Stimulated activated CD4-positive, alpha-beta T cell treated with anti-CD3 and anti-CD28 coated beads, Interleukin-1b, Interleukin-23, amount 100 ng/mL, for 4 hours (primary cell): ENCODE data around the gene CYBA.
"Not testable (repeated sequence)": the region's sequence is repeated elsewhere in the genome, so short reads cannot be mapped to it uniquely, and the experiment has no call there.

Experiments
- DNase-seq, 2 donors: peaks; one replicate each; pipeline ENCODE4 v3.0.0-alpha.2; 2020; ENCODE audit warnings: low read depth in 2 of 2

CYBA gene

DNA sequence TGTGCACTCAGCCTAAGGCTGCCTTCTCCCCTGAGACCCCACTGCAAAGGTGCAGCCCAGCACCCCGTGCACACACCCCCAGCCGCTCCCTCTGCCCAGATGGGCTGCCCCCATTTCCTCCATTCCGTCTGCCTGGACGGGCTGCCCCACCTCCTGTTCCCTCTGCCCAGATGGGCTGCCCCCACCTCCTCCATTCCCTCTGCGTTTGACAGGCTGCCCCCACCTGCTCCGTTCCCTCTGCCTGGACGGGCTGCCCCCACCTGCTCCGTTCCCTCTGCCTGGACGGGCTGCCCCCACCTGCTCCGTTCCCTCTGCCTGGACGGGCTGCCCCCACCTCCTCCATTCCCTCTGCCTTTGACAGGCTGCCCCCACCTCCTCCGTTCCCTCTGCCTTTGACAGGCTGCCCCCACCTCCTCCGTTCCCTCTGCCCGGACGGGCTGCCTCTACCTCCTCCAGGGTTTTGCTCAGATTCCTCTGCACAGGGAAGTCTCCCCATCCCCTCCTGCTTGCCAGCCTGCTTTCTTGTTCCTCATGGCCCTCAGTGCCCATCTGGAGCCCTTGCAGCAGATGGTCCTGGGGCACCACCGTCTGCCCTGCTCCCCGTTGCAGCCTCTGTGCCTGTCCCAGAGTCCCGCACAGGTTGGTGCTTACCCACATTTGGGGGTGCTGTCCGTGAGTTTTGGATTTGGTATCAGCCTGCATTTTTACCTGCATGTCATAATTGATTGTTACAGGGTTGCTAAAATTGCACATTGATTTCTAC lies 35.9 kb downstream of the CYBA start:
- DNase-seq, result no peak

DNA sequence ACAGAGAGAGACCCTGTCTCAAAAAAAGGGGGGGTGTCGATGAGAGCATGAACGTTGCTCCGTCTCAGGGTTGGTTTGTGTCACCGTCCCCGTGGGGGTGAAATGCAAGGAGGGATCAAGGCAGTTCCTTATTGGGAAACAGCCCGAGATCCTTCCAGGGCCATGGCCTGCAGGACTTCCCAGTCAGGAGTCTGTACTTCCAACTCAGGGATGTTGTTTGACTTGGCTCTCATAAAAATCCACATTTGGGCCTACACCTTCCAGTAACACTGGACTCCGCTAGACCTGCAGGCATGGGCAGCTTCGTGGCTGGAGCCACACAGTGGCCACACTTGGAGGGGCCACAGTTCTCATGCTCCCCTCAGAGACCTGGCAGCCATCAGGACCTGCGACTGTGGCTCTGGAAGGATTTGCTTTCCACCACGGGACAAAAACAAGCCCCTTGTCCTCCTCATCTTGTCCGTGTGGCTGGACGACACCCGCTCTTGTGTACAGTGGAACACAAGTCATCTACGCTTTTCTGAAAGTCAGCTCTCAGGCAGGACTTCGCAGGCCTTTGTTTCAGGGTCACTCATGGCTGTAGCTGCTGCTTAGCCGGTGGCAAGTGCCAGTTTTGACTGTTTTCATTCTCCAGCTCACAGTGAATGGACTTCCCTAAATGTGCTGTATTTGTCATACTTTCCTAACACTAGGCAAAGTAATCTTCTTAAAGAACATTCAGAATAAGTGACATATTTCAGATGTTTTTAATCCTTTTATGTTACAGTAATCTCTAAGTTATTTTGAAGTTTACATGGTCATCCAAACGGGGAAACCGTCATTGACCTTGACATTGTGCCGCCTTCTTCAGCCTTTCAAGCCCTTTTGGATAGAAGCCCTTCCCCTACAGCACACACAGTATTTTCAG lies 36.7 kb downstream of the CYBA start:
- DNase-seq, result no peak

DNA sequence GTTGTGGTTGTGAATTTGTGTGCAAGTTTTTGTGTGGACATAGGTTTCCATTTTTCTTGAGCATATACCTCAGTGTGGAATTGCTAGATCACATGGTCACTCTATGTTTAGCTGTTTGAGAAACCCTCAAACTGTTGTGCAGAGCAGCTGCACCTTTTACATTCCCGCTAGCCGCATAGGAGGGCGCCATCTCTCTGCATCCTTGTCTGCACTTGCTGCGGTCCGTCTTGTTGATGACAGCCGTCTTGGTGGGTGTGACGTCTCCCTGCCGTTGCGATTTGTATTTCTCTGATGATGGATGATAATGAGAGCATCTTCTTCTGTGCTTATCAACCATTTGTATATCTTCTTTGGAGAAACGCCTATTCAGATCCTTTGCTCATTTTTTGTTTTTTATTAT lies 37.6 kb downstream of the CYBA start:
- DNase-seq, result no peak

DNA sequence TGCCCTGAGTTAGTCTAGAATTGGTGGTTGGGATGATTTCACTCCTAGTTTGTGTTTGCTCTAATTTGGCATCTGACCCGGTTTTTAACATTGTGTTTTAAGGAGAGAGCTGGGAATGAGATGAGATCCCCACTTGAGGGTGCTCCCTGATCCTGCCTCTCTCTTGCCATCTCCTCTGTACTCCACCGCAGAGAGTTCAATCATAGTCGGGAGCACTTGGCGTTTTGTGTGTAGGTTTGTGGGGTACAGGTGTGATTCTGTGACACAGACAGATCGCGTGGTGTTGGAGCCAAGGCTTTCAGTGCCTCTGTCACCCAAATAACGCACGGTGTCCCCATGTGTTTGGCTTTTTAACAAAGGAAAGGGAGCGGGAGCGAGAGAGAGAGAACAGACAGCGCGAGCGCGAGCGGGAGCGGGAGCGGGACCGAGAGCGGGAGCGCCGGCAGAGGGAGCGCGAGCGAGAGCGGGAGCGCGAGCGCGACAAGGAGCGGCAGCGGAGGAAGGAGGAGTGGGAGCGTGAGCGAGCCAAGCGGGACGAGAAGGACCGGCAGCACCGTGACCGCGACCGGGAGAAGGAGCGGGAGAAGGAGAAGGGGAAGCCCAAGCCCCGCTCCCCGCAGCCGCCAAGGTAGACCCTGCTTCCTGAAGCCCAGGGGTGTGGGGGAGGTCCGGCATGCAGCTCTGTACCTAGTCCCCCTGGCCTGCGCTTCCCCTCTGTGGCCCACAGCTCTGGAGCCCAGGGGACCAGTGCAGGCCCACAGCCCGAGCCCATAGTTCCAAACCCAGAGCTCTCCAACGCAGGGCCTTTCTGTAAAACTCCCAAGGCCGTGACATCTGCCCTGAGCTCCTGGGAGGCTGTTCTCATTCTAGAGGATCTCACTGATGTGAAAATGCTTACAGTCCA lies 39.7 kb downstream of the CYBA start:
- no peak for DNase-seq

DNA sequence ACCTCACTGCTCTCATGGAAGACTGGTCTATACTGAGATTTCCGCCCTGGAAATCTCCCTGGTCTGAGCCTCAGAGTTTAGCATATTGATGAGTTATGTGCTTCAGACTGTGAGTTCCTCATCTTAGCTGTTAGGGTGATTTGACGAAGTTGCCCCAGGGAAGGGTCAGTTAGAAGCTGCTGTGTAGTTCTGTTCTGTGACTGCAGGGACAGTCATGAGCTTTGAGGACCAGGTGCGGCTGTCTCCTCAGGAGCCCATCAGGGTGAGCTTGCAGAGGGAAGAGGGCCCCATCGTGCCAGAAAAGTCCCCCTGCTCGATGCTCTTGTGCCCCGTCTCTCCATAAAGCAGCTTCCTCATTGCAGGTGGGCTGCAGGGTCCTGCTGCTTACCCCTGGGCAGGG lies 40.8 kb downstream of the CYBA start:
- DNase-seq, result no peak

DNA sequence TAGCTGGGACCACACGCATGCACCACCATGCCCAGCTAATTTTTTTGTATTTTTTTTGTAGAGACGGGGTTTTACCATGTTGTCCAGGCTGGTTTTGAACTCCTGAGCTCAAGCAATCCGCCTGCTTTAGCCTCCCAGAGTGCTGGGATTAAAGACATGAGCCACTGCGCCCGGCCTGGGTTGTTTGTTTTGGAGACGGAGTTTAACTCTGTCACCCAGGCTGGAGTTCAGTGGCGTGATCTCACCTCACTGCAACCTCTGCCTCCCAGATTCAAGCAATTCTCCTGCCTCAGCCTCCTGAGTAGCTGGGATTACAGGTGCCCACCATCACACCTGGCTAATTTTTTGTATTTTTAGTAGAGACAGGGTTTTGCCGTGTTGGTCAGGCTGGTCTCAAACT lies 41.4 kb downstream of the CYBA start:
- not testable (repeated sequence) for DNase-seq

DNA sequence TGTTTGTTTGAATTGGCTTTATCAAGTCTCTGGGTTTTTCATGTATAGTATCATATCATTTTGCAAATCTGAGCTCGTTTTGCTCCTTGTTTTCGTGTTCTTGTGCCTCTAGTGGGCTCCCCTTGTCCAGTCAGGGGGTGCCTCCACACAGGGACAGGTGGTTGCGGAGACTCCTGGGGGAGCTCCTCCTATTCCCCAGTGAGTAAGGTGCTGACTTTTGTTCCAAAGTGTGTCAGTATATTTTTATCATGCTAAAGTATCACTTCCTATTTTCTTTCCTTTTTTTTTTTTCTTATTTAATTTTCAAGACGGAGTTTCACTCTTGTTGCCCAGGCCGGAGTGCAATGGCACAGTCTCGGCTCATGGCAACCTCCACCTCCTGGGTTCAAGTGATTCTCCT lies 42.8 kb downstream of the CYBA start:
- DNase-seq, result no peak

DNA sequence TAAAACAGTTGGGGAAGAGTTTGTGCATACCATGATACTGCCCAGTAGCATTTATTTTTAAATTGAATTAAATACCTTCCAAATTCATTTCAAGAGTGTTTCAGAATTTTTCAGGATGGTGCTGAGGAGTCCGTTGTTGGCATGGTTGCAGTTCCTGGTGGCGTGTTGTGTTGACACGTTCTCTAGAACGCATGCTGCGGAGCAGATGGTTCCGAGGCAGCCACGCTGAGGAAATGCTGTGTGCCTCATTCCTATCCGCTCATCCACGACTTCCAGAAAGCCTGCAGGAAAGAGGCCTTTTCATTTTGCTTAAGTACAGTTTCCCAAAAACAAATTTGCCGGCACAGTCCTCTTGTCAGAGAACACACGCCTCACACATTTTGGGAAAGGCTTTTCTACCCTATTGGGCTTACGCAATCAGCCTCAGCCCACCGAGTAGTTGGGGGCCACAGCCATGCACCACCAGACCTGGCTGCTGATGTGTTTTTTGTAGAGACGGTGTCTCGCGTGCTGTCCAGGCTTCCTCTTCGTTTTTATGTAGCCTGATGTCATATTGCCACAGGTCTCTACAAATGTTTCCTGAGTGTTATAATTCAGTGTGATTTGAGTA lies 44.6 kb downstream of the CYBA start:
- DNase-seq, result no peak

DNA sequence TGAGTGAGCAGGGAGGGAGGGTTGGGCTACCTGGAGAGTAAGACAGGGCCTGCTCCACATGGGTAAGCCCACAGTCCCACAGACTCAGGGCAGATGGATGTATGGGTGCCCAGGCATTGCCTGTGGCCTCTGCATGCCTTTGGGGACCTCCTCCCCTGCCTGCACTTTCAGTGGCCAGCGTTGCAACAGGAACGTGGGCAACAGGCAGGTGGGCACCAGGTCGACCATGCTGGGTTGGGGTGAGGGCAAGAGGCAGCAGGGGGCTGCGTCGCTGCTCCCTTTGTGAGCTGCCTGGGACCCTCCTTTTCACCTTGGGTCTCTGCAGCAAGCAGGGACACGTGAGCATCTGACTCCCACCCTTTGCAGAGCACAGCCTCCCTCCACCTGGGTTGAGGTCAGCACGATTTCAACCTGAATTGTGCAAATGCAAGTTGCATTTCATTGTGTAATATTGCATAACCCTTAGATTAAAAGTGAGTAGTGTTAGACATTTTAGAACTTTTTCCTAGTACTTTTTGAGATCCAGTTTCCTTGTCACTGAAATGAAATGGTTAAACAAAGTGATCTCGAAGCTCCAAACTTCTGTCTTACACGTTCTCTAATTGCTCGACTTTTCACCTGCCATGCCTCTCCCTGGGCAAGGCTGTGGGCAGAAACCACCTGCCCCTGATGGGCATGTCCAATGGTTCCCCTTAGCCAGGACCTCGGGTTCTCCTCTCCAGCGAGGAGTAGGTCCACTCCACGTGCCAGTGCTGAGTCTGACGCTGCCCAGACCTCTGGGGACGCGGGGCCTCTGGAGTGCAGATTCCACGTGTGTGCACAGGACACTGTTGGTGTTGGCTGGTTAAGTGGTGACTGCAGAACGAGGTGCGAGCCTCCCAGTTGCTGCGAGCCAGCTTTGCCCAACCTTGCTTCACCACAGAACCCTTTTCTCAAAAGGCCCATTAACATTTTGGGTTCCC lies 45.4 kb downstream of the CYBA start:
- DNase-seq, result no peak

DNA sequence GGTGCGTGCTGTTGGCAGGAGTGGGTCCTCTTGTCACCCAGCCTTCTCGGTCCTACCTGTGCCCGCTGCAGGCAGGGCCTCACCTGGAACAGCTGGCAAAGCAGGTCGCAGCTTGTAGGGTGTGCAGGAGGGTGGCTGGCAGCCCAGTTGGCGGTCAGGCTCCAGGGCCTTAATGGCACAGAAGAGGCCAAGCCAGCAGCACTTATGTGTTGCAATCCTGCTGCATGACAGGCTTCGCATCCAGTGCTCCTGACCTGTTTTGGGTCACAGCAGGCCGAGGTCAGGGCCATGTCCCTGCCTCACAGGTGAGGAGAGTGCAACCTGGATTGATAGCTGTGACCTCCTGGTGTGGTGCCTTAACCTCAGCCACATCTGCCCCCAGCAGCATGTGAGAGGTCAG lies 48.8 kb downstream of the CYBA start:
- DNase-seq, result no peak

DNA sequence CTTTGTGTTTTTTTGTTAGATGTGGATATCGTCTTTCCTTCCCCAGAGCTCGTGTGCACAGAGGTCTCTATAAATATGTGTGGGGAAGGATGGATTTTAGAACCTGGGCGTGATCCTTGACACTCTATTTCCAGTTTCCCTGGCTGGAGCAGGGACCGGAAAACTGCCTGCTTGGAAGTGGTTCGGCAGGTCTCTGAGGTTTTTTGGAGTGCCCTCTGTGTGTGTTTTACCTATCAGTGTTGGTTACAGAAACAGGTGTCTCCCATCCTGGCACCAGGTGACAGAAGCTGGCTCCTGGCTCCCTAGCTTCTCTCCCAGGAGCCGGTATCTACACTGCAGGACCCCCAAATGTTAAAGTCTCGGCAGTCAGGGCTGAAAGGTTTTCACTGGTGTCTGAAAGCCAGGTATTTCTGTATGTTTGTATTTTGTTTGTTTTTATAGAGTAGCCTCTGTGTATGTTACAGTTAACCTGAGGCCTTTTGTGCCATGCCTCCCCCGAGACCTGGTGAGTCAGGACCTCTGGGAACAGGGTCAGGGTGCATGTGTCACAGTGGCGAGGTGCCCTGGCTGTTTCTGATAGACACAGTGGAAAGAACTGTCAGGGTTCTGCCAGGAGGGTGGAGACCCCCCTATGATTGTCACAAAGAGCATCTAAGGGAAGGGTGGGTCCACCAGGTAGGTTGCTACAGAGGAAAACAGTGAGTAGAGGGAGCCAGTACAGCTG lies 49.4 kb downstream of the CYBA start:
- DNase-seq, result no peak

DNA sequence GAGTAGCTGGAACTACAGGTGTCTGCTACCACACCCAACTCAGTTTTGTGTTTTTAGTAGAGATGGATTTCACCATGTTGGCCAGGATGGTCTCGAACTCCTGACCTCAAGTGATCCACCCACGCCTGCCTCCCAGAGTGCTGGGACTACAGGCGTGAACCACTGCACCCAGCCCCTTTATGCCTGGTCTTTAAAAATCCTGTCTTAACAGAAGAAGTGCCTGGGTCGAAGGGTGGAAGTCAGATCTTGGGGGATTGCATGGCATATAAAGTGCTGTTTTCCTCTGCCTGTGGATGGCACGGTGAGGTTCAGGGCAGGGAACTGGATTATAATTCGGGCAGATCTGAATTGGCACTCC lies 50.3 kb downstream of the CYBA start:
- no peak for DNase-seq

DNA sequence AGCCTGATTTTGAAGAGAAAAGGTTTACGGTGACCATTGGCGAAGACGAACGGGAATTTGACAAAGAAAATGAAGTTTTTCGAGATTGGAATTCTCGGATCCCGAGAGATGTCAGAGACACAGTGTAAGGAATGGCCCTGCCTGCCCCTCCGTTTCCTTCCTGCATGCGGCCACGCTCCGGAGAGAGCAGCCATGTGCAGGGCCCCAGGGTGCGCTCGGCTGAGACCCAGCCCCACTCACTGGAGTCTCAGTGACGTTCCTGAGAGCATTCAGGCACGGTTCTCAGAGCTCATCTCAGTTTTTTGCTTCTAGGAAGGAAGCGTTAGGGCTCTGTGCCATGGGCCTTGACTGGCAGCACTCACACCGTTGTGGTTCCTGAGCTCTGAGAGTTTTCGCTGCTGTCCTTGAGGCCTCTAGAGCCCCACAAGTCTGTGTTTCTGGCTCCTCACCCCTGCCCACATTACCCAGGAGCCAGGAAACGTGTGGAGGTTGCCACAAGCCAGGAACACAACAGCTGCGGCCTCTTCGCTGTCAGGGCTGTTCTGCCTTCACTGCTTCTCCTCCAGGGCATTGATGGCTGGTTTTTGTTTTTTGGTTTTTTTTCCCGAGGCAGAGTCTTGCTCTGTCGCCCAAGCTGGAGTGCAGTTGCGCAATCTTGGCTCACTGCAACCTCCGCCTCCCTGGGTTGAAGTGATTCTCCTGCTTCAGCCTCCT lies 50.9 kb downstream of the CYBA start:
- no peak for DNase-seq

DNA sequence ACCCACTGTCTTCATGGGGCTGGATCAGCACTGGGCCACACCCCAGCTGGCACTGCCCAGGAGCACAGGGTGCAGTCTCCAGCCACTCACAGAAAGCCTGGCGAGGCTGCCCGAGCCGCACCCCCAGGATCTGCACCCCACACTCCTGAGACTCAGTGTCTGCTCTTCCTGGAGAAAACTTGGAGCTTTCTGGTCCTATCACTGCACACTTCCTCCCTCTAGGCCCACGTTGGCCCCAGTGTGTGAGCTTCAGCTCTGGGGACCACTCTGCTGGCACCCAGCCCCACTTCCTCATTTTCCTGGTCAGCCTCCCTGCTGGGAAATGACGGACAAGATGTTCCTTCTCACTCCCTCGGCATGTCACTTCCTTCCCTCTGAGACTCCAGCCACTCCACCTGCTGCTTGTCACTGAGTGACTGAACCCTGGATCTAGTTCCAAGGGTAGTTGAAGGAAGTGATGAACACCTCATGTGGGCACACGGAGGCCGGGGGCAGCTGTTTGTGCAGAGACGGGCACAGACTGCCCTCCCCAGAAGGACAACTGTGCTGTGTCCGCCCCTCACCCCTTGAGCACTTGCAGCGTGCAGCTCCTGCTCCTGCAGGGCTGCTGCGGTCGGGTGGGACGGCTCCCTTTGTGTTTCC lies 51.6 kb downstream of the CYBA start:
- no peak for DNase-seq

DNA sequence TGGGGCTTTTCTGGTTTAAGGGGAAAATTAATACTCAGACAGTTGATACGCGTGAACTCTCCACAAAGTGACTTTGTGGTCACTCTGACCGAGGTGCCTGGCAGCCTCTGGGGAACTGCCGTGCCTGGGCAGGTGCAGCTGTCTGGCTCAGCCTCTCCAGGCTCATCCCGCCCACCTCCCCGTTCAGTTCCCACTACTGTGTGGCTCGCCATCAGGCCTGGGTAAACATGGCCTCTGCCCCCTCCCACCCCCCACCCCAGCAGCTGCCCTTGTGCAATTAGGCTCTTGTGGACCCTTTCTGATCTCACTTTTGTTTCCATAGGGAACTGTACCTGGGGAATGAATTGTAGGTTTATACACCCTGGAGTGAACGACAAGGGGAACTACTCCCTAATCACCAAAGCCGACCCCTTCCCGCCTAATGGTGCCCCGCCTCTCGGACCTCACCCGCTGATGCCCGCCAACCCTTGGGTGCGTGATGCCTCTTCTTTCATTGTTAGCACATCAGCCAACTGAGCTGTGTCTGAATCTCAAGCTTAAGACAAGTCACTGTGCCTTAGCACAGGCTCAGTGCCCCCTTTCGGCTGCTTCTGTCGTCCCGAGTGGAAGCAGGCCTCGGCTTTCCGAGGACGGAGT lies 52.9 kb downstream of the CYBA start:
- DNase-seq, result no peak

DNA sequence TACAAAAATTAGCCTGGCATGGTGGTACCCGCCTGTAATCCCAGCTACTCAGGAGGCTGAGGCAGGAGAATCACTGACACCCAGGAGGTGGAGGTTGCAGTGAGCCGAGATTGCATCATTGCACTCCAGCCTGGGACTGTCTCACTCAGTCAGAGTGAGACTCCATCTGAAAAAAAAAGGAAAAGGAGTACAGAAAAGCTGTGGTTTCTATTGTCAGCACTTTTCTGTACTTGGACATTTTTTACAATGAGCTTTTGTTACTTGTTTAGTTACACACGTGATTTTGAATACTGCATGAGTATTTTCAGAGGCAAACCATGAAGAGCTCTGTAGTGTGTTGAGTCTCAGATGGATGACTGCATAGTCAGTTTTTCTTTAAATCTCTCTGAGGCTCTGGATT lies 54.4 kb downstream of the CYBA start:
- DNase-seq, result no peak

DNA sequence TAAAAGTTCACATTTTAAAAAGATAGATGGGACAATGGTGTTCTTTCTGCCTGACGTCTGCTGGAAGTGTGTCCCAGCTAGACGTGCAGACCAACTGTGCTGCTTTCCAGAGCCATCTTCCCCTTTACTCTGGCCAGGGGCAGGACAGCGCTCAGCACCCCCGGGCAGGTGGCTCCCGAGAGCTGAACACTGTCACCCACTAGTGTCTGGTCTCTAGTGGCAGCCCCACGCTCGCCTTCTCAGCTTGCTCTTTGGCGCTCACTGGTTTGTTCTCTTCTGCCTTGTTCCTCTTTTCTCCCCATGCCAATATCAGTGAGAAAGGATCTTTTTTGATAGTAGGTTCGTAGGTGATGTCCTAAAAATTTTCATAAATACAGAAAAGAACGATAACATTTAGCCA lies 54.9 kb downstream of the CYBA start:
- DNase-seq, result no peak

DNA sequence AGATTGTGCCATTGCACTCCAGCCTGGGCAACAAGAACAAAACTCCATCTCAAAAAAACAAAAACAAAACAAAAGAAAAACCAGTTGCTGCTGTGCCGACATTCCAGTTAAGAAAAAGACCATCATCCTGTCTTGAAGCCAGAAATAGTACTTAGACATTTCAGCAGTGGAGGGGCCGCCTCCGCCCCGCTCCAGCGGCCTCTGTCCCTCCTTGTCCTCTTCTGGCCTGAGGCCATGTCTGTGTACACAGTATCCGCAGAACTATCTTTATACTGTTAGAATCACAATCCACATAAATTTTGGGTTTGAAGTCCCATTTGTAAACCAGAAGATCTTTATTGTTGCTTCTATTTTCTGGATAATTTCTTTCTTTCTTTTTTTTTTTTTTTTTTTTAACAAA lies 55.8 kb downstream of the CYBA start:
- DNase-seq, result no peak
